A549 treated with CORT108297 at 1 μM for 4 hours (cell line): ENCODE results near the gene SRP68. TPM values are rescaled to one million over a fixed set of nuclear protein-coding genes. Genes with fewer than 3 reads are reported as not detected.

ENCODE experiments used
- total RNA-seq: library from RNA; stranded (reverse); fragments of 200-300 nt; extraction: Qiagen RNA extraction; gene quantifications from 5 replicates; pipeline ENCODE4 v1.2.3, GENCODE V29; 2022

Gene SRP68
- total RNA-seq, result 80.7 to 88.7 TPM (median 82.3 TPM) in 5 replicates

GRCh38 chr17:76072148-76072858 is at the start of gene SRP68:
Gene SRP68 (minus strand): TSS chr17:76072517. CDS start chr17:76072491, 26 bp downstream.

GRCh38 chr17:76103274-76104139 is 31.2 kb upstream of the SRP68 start, which contains the start of gene EXOC7:
Gene EXOC7 (minus strand): TSS chr17:76103787. CDS start chr17:76103692, 95 bp downstream.

GRCh38 chr17:76078860-76079534 is 6.7 kb upstream of the SRP68 start, which contains the start of gene ZACN:
Gene ZACN (plus strand): TSS chr17:76079182. CDS start chr17:76079265, 83 bp downstream.

DNA sequence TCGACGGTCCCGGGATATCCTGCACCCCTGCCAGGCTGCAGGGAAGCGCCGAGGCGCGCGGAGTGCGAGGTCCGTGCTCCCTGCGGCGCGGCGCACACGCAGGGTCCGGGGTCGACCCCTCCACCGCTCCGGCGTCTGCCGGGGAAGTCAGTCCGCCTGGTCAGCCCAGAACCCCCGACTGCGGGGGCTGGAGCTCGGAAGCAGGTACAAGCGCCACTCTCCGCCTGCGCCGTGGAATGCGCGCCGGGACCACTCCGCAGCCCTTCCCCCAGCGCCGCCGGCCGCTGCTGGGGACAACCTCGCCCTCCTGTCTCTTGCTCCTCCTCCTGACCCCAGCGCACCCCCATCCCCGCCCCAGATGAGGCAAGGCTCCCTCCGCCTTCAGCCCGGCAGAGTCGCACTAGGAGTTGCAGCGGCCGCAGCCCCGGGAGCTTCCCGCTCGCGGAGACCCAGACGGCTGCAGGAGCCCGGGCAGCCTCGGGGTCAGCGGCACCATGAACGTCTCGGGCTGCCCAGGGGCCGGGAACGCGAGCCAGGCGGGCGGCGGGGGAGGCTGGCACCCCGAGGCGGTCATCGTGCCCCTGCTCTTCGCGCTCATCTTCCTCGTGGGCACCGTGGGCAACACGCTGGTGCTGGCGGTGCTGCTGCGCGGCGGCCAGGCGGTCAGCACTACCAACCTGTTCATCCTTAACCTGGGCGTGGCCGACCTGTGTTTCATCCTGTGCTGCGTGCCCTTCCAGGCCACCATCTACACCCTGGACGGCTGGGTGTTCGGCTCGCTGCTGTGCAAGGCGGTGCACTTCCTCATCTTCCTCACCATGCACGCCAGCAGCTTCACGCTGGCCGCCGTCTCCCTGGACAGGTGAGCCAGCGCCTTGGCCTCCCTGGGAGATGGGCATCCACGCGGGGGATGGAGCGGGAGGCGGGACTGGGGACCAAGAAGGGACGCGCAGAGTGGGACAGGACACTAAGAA is 2.4 kb upstream of the SRP68 start, which contains the start of gene GALR2:
Gene GALR2 (plus strand): TSS at position 392 of the 974 bp plus-strand sequence. CDS start 103 bp downstream, at position 495.

GRCh38 chr17:76027159-76027839 is 45.0 kb downstream of the SRP68 start, which contains the start of gene EVPL:
Gene EVPL (minus strand): TSS chr17:76027306. CDS start chr17:76027198, 108 bp downstream.

DNA sequence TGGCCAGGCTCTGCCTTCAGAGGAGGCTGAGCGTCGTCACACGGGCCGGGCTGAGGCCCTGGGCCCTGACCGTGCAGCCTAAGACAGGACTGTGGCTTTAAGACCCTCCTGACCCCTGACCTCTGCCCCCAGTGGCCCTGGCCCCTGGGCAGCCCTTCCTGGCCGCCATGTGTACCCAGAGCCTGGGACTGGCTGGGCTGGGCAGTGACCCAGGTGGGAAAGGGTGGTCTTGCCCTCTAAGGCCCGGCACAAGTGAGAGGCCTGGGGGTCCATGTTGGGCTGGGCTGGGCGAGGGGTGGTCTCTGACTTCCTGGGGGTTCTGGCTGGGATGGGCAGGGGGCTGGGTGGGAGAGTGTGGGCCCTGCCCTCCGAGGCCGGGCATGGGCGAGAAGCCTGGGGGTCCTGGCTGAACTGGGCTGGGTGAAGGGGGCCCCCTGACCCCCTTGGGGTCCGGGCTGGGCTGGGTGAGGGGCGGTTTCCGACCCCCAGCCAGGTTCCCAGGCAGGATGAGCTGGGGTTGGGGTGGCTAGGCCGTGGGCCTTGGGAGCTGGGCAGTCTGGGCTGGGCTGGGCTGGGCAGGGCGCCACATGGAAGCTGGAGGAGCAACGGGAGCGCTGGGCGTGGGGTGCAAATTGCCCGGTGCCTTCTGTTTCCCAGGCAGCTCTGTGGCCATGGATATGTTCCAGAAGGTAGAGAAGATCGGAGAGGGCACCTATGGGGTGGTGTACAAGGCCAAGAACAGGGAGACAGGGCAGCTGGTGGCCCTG is 71.4 kb downstream of the SRP68 start, which contains the start of gene CDK3:
Gene CDK3 (plus strand): TSS at position 101 of the 767 bp plus-strand sequence. CDS start 571 bp downstream, at position 672.

Other genes with a start within 250 kb of the SRP68 start
- gene UNC13D, start 228.1 kb downstream of the SRP68 start, total RNA-seq, result 4.5 to 5.2 TPM (median 5.0 TPM) in 5 replicates
- 90.8 to 108 TPM (median 95.9 TPM) in 5 replicates for gene WBP2, start 217.2 kb downstream of the SRP68 start, total RNA-seq
- 104 to 187 TPM (median 156 TPM) in 5 replicates for gene TRIM47, start 193.9 kb downstream of the SRP68 start, total RNA-seq
- gene TRIM65, start 175.6 kb downstream of the SRP68 start, total RNA-seq, result 28.5 to 44.5 TPM (median 38.4 TPM) in 5 replicates
- 89.3 to 135 TPM (median 123 TPM) in 5 replicates for gene MRPL38, start 167.6 kb downstream of the SRP68 start, total RNA-seq
- gene FBF1, start 131.5 kb downstream of the SRP68 start, total RNA-seq, result 5.3 to 10.9 TPM (median 9.6 TPM) in 5 replicates
- gene ACOX1, start 93.4 kb downstream of the SRP68 start, total RNA-seq, result 13.5 to 18.0 TPM (median 15.8 TPM) in 5 replicates
- 20.9 to 27.4 TPM (median 26.0 TPM) in 5 replicates for gene TEN1, start 93.3 kb downstream of the SRP68 start, total RNA-seq
- 3.0 to 5.5 TPM (median 5.4 TPM) in 5 replicates for gene CDK3, start 71.7 kb downstream of the SRP68 start, total RNA-seq
- gene EVPL, start 45.2 kb downstream of the SRP68 start, total RNA-seq, result 12.0 to 19.5 TPM (median 18.2 TPM) in 5 replicates
- 0.53 to 2.2 TPM (median 1.5 TPM) in 5 replicates for gene GALR2, start 2.3 kb upstream of the SRP68 start, total RNA-seq
- gene ZACN, start 6.7 kb upstream of the SRP68 start, total RNA-seq, result 0.16 to 0.35 TPM (median 0.29 TPM) in 5 replicates
- 55.3 to 69.2 TPM (median 63.5 TPM) in 5 replicates for gene EXOC7, start 31.3 kb upstream of the SRP68 start, total RNA-seq
- gene FOXJ1, start 68.7 kb upstream of the SRP68 start, total RNA-seq, result 0.21 to 0.50 TPM (median 0.40 TPM) in 5 replicates
- 5.1 to 6.0 TPM (median 5.7 TPM) in 5 replicates for gene RNF157, start 168.0 kb upstream of the SRP68 start, total RNA-seq
- gene UBALD2, start 192.8 kb upstream of the SRP68 start, total RNA-seq, result 43.1 to 93.0 TPM (median 88.6 TPM) in 5 replicates
- gene QRICH2, start 235.8 kb upstream of the SRP68 start, total RNA-seq, result 0.83 to 1.7 TPM (median 1.2 TPM) in 5 replicates